Kidney (tissue), 14 donors: ENCODE data around the gene ITSN2. TPM values are rescaled to one million over a fixed set of nuclear protein-coding genes. Genes with fewer than 3 reads are reported as not detected.
"Not testable (repeated sequence)": the region's sequence is repeated elsewhere in the genome, so short reads cannot be mapped to it uniquely, and the experiment has no call there.

ENCODE experiments used
- DNase-seq, 5 donors: peaks; one replicate each; pipeline ENCODE4 v3.0.0-alpha.2; 2013 to 2020
- FAIRE-seq: peaks from 2 replicates; lab custom pipeline; 2012; peaks lifted over from hg19 to GRCh38; lab: Jason Lieb, UNC
- H3K27ac ChIP-seq, 2 donors: one replicate each; pipeline ENCODE4 v1.7.0; 2013; ENCODE audit warnings: low read depth in 2 of 2, low read length in 2 of 2, inconsistent platforms in 1 of 2
- H3K27me3 ChIP-seq: one replicate; pipeline ENCODE4 v1.7.1; 2013; ENCODE audit warnings: low read length, inconsistent platforms; ENCODE audit not compliant: control insufficient read depth, insufficient read depth
- H3K36me3 ChIP-seq, 3 donors: one replicate each; pipeline versions ENCODE4 v1.7.0 to v1.7.1; 2013; ENCODE audit warnings: low read length in 3 of 3, control low read depth in 1 of 3, inconsistent platforms in 1 of 3; ENCODE audit not compliant: insufficient read depth in 3 of 3, control insufficient read depth in 2 of 3
- H3K4me1 ChIP-seq, 3 donors: one replicate each; pipeline versions ENCODE4 v1.7.0 to v1.7.1; 2013; ENCODE audit warnings: low read length in 3 of 3, inconsistent platforms in 1 of 3, low read depth in 1 of 3; ENCODE audit not compliant: control insufficient read depth in 2 of 3, insufficient read depth in 2 of 3
- H3K4me3 ChIP-seq, 3 donors: one replicate each; pipeline versions ENCODE4 v1.7.0 to v1.8.1; 2013; ENCODE audit warnings: low read length in 3 of 3, control low read depth in 1 of 3, inconsistent platforms in 1 of 3
- H3K9ac ChIP-seq, 3 donors: one replicate each; pipeline versions ENCODE4 v1.7.0 to v1.7.1; 2013; ENCODE audit warnings: low read length in 3 of 3, control low read depth in 1 of 3, inconsistent platforms in 1 of 3
- H3K9me3 ChIP-seq, 3 donors: one replicate each; pipeline versions ENCODE4 v1.7.0 to v1.7.1; 2013; ENCODE audit warnings: low read length in 3 of 3, control low read depth in 1 of 3, inconsistent platforms in 1 of 3; ENCODE audit not compliant: control insufficient read depth in 2 of 3, insufficient read depth in 1 of 3
- CTCF ChIP-seq: IDR thresholded peaks from 3 replicates; pipeline ENCODE4 v1.5.1; 2012; ENCODE audit warnings: mild to moderate bottlenecking, moderate library complexity, borderline replicate concordance; ENCODE audit not compliant: insufficient read depth; ENCODE audit errors: extremely low read depth
- intact Hi-C: fragments of 100-400 bp; cut with DNase I; formaldehyde crosslinking; loops from one replicate; pipeline ENCODE4 v1.11.1; 2022
- polyA plus RNA-seq: library from polyadenylated mRNA; stranded (reverse); fragments of 350-450 nt; fragmentation: Illumina TruSeq; extraction: RNeasy Lipid Tissue Mini Kit (QIAGEN cat#74804); gene quantifications from one replicate; pipeline ENCODE4 v1.2.3, GENCODE V29; 2014; ENCODE audit warnings: low read depth, low replicate concordance; ENCODE audit not compliant: insufficient read depth
- total RNA-seq: library from RNA; stranded (reverse); fragmentation: NEBNext Ultra II Directional; extraction: Animal tissue kit (Norgen Biotek cat#: 25700); gene quantifications from one replicate; pipeline ENCODE4 v1.2.1, GENCODE V29; 2021
- donor health status: control.
- donor health status: control.
- donor health status: control.
- donor health status: control.
- donor health status: control.
- donor health status: DM: yes; HTN: yes; CAD: no.
- donor health status: Normal renal cell carcinoma (clear cell type).

ITSN2 gene
- total and polyA plus RNA-seq, 2 donors from 2014 or later, result 20.1 to 72.8 TPM

- DNase-seq (peak; percentile 37 to 82 (median 55)), FAIRE-seq (no peak)
- H3K27ac ChIP-seq, result peak overlapping the region; percentile 97 to 99
- H3K4me3 ChIP-seq, result peak overlapping the region; percentile 72 to 86 (median 75)
- H3K27me3 ChIP-seq, result no peaks in the 10 kb centered on the region
- H3K9me3 ChIP-seq, result no peaks in the 10 kb centered on the region
- H3K9ac ChIP-seq, result peak overlapping the region; percentile 54 to 88 (median 74)
- no peak for TF ChIP-seq CTCF
- H3K36me3 ChIP-seq, result no peaks in the 10 kb centered on the region
- intact Hi-C loops, result no loop called here
- H3K4me1 ChIP-seq, result peaks cover 0 to 4% (median 4%) of the 10 kb centered on the region in 3 donors
These were observed 947 bp downstream of the ITSN2 start for GRCh38 chr2:24359129-24360049.

GRCh38 chr2:24357767-24358166 lies 2.6 kb downstream of the ITSN2 start:
- FAIRE-seq, H3K4me1 ChIP-seq, H3K9ac ChIP-seq, DNase-seq, H3K4me3 ChIP-seq, intact Hi-C loops, H3K36me3 ChIP-seq, H3K27ac ChIP-seq, H3K9me3 ChIP-seq, H3K27me3 ChIP-seq: not testable (repeated sequence)

GRCh38 chr2:24357115-24357514 lies 3.2 kb downstream of the ITSN2 start:
- H3K27me3 ChIP-seq, DNase-seq, H3K4me1 ChIP-seq, H3K4me3 ChIP-seq, H3K9me3 ChIP-seq, H3K27ac ChIP-seq, H3K36me3 ChIP-seq, FAIRE-seq, intact Hi-C loops, H3K9ac ChIP-seq: not testable (repeated sequence)

GRCh38 chr2:24354957-24355356 lies 5.4 kb downstream of the ITSN2 start:
- DNase-seq (no peak), FAIRE-seq (no peak)
- Histone ChIP-seq H3K36me3 (no peaks in the 10 kb centered on the region), H3K27ac (no peak overlapping the region), H3K4me3 (no peak overlapping the region), H3K27me3 (no peaks in the 10 kb centered on the region), H3K9ac (no peak overlapping the region), H3K4me1 (peaks cover 0 to 4% (median 0%) of the 10 kb centered on the region in 3 donors), H3K9me3 (no peaks in the 10 kb centered on the region)
- intact Hi-C loops, result no loop called here
- TF ChIP-seq CTCF, result no peak
